A673 (cell line): ENCODE data around the gene PLEKHF1. TPM values are rescaled to one million over a fixed set of nuclear protein-coding genes. Genes with fewer than 3 reads are reported as not detected.

Experiments used
- BruUV-seq: library from RNA; stranded (reverse); fragments of 400-500 nt; replicated peaks from 2 replicates; lab custom pipeline; 2021; lab: Mats Ljungman, UMichigan
- CTCF ChIA-PET: fragments of 300-600 bp; sonication (Branson Sonifier 250); formaldehyde crosslinking; loops from one replicate; lab custom pipeline; 2022; ENCODE audit warnings: antibody characterized with exemption; lab: Charles Lee
- POLR2A ChIA-PET: fragments of 300-600 bp; sonication (Branson Sonifier 250); formaldehyde crosslinking; loops from one replicate; lab custom pipeline; 2022; ENCODE audit warnings: antibody characterized with exemption; ENCODE audit not compliant: low non-redundant PET; lab: Charles Lee
- DNase-seq: peaks from one replicate; pipeline ENCODE4 v3.0.0-alpha.2; 2015; ENCODE audit warnings: low spot score
- H3K27ac ChIP-seq: fragments of 200-600 bp; sonication (generic); 2 replicates; pipeline ENCODE4 v1.5.1; 2016; ENCODE audit warnings: mixed run types, low read depth, mild to moderate bottlenecking, mixed read lengths, antibody characterized with exemption, low read length; ENCODE audit not compliant: poor library complexity, severe bottlenecking
- H3K27me3 ChIP-seq: fragments of 200-600 bp; sonication (generic); replicated peaks from 2 replicates; pipeline ENCODE4 v1.6.1; 2017; ENCODE audit warnings: mixed run types, low read depth, mild to moderate bottlenecking, mixed read lengths, antibody characterized with exemption, low read length; ENCODE audit not compliant: insufficient read depth, poor library complexity
- H3K36me3 ChIP-seq: fragments of 200-600 bp; sonication (generic); 2 replicates; pipeline ENCODE4 v1.6.1; 2016; ENCODE audit warnings: mixed run types, mild to moderate bottlenecking, mixed read lengths, antibody characterized with exemption, low read length; ENCODE audit not compliant: insufficient read depth, poor library complexity, severe bottlenecking
- H3K4me1 ChIP-seq: fragments of 200-600 bp; sonication (generic); 2 replicates; pipeline ENCODE4 v1.6.1; 2017; ENCODE audit warnings: mixed run types, mild to moderate bottlenecking, mixed read lengths, antibody characterized with exemption, low read length; ENCODE audit not compliant: insufficient read depth, poor library complexity, severe bottlenecking
- H3K4me3 ChIP-seq: fragments of 200-600 bp; sonication (generic); 2 replicates; pipeline ENCODE4 v1.5.1; 2016; ENCODE audit warnings: low read depth, mixed run types, mild to moderate bottlenecking, mixed read lengths, low read length; ENCODE audit not compliant: poor library complexity, severe bottlenecking
- H3K9me3 ChIP-seq: fragments of 200-600 bp; sonication (generic); 2 replicates; pipeline ENCODE4 v1.6.1; 2016; ENCODE audit warnings: mixed run types, low read depth, mild to moderate bottlenecking, mixed read lengths, antibody characterized with exemption, low read length; ENCODE audit not compliant: poor library complexity, severe bottlenecking
- EZH2 ChIP-seq: fragments of 200-600 bp; sonication (generic); IDR thresholded peaks from 2 replicates; pipeline ENCODE4 v1.6.1; 2017; ENCODE audit warnings: borderline replicate concordance, low read depth, mild to moderate bottlenecking, mixed read lengths, antibody characterized with exemption, low read length; ENCODE audit not compliant: poor library complexity, severe bottlenecking
- intact Hi-C: fragments of 100-400 bp; cut with micrococcal nuclease; formaldehyde crosslinking; loops from one replicate; pipeline ENCODE4 v1.10.0; 2022; ENCODE audit not compliant: unreplicated experiment
- total RNA-seq: library from RNA; stranded (reverse); gene quantifications from 2 replicates; pipeline ENCODE4 v1.2.3, GENCODE V29; 2021
- TF ChIP-seq, protein P1 (sequence below): fragments of 300-800, 200-600 bp; sonication (generic); conservative IDR thresholded peaks from 2 replicates; pipeline ENCODE4 v1.5.1; 2017; ENCODE audit warnings: low read depth, mild to moderate bottlenecking, antibody characterized with exemption, low read length, moderate library complexity, mixed read lengths

Gene PLEKHF1
- total RNA-seq, 1 experiment from 2014 or later = not detected

DNA sequence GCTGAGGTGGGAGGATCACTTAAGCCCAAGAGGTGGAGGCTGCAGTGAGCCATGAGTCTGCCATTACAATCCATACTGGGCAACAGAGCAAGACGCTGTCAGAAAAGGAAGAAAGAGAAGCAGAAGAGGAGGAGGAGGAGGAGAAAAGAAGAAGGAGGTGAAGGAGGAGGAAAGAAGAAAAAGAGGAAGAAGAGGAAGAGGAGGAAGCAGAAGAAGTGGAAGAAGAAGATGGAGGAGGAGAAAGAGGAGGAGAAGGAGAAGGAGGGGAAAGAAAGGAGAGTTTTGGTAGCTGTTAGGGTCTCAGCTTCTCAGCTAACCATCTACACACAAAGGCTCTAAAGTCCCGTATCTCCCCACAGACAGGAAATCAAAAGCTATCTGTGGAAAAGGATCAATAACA is 23.7 kb upstream of the PLEKHF1 start:
- intact Hi-C loops = no loop called here
- CTCF ChIA-PET = no interaction called here
- DNase-seq = no peak
- H3K9me3 ChIP-seq = no peaks in the 10 kb centered on the region
- no peaks in the 10 kb centered on the region for H3K4me1 ChIP-seq
- no peaks in the 10 kb centered on the region for H3K27me3 ChIP-seq
- BruUV-seq = no TSS peak
- H3K27ac ChIP-seq = no peak overlapping the region
- H3K36me3 ChIP-seq = no peaks in the 10 kb centered on the region
- TF ChIP-seq, protein P1, sequence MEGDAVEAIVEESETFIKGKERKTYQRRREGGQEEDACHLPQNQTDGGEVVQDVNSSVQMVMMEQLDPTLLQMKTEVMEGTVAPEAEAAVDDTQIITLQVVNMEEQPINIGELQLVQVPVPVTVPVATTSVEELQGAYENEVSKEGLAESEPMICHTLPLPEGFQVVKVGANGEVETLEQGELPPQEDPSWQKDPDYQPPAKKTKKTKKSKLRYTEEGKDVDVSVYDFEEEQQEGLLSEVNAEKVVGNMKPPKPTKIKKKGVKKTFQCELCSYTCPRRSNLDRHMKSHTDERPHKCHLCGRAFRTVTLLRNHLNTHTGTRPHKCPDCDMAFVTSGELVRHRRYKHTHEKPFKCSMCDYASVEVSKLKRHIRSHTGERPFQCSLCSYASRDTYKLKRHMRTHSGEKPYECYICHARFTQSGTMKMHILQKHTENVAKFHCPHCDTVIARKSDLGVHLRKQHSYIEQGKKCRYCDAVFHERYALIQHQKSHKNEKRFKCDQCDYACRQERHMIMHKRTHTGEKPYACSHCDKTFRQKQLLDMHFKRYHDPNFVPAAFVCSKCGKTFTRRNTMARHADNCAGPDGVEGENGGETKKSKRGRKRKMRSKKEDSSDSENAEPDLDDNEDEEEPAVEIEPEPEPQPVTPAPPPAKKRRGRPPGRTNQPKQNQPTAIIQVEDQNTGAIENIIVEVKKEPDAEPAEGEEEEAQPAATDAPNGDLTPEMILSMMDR = no peak
- no peak for TF ChIP-seq EZH2
- POLR2A ChIA-PET = no interaction called here
- no peak overlapping the region for H3K4me3 ChIP-seq

DNA sequence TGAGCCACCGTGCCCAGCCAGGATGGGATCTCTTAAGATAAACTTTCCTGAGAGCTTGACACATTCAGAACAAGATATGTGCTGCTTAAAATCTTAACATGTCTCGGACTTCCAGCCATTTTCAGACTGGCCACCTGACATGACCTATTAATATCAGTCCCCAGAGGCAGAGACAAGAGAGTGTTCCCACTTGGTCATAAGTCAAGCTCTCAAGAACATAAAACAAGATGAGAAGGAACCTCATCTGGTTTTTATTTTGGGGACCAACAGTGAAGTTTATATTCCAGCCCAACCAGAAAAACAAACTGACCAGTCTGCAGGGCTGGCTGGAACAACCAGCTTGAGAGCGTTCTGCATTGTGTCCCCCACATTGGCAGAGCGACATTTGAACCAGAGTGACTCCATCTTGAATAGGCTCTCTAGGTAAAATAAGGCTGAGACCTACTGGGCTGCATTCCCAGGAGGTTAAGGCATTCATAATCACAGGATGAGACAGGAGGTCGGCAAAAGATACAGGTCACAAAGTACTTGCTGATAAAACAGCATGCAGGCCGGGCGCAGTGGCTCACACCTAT is 21.8 kb upstream of the PLEKHF1 start:
- ChIA-PET POLR2A (no interaction called here), CTCF (interaction anchor here (0.6 kb wide), 1 partner anchor 33 kb away, joined by 3 read pairs; no protein-coding TSS in a partner anchor)

DNA sequence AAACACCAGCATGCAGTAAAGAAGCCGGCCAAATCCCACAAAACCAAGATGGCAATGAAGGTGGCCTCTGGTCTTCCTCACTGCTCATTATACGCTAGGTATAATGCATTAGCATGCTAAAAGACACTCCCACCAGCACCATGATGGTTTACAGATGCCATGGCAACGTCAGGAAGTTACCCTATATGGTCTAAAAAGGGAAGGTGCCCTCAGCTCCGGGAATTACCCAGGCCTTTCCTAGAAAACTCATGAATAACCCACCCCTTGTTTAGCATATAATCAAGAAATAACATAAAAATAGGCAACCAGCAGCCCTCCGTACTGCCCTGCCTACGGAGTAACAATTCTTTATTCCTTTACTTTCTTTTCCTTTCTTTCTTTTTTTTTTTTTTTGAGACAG is 21.1 kb upstream of the PLEKHF1 start:
- no peak for DNase-seq
- BruUV-seq = no TSS peak
- Histone ChIP-seq H3K27ac (no peak overlapping the region), H3K27me3 (no peaks in the 10 kb centered on the region), H3K4me3 (no peak overlapping the region), H3K4me1 (no peaks in the 10 kb centered on the region), H3K36me3 (no peaks in the 10 kb centered on the region), H3K9me3 (no peaks in the 10 kb centered on the region)
- CTCF ChIA-PET = no interaction called here
- POLR2A ChIA-PET = no interaction called here
- intact Hi-C loops = no loop called here
- TF ChIP-seq, protein P1 = no peak
- no peak for TF ChIP-seq EZH2

More for the DNA sequence above, 21.8 kb upstream of the PLEKHF1 start:
- H3K9me3 ChIP-seq = no peaks in the 10 kb centered on the region
- intact Hi-C loops = no loop called here
- no peak overlapping the region for H3K4me3 ChIP-seq
- no peak overlapping the region for H3K27ac ChIP-seq
- no TSS peak for BruUV-seq
- H3K27me3 ChIP-seq = no peaks in the 10 kb centered on the region
- H3K4me1 ChIP-seq = no peaks in the 10 kb centered on the region
- H3K36me3 ChIP-seq = no peaks in the 10 kb centered on the region
- TF ChIP-seq, protein P1 = no peak
- DNase-seq = no peak
